Liver (tissue), 9 donors: ENCODE measurements around the gene ELF2. TPM values are rescaled to one million over a fixed set of nuclear protein-coding genes. Genes with fewer than 3 reads are reported as not detected.

Source experiments
- DNase-seq: peaks from one replicate; pipeline ENCODE4 v3.0.0-alpha.2; 2017; ENCODE audit warnings: low spot score
- H3K27ac ChIP-seq, 2 donors: one replicate each; pipeline ENCODE4 v1.7.0; 2013; ENCODE audit warnings: inconsistent platforms in 2 of 2, low read length in 2 of 2, control low read depth in 1 of 2, low read depth in 1 of 2, mild to moderate bottlenecking in 1 of 2
- H3K27me3 ChIP-seq, 4 donors: one replicate each; pipeline versions ENCODE4 v1.6.1 to v1.7.0; 2013; ENCODE audit warnings: low read length in 3 of 4, inconsistent platforms in 1 of 4, mild to moderate bottlenecking in 1 of 4, moderate library complexity in 1 of 4; ENCODE audit not compliant: control insufficient read depth in 4 of 4, insufficient read depth in 4 of 4
- H3K36me3 ChIP-seq, 4 donors: one replicate each; pipeline versions ENCODE4 v1.6.1 to v1.7.0; 2013; ENCODE audit warnings: low read length in 3 of 4, mild to moderate bottlenecking in 3 of 4, low read depth in 1 of 4, moderate library complexity in 1 of 4; ENCODE audit not compliant: control insufficient read depth in 4 of 4, insufficient read depth in 3 of 4
- H3K4me1 ChIP-seq, 4 donors: one replicate each; pipeline versions ENCODE4 v1.6.1 to v1.7.0; 2013; ENCODE audit warnings: low read length in 3 of 4, mild to moderate bottlenecking in 3 of 4, moderate library complexity in 1 of 4; ENCODE audit not compliant: control insufficient read depth in 4 of 4, insufficient read depth in 4 of 4
- H3K4me3 ChIP-seq, 3 donors: one replicate each; pipeline versions ENCODE4 v1.6.1 to v1.7.0; 2013; ENCODE audit warnings: low read length in 3 of 3, control low read depth in 1 of 3, low read depth in 1 of 3, mild to moderate bottlenecking in 1 of 3
- H3K9ac ChIP-seq, 2 donors: one replicate each; pipeline ENCODE4 v1.7.0; 2013; ENCODE audit warnings: low read length in 2 of 2, mild to moderate bottlenecking in 2 of 2, moderate library complexity in 2 of 2, control low read depth in 1 of 2, low read depth in 1 of 2
- H3K9me3 ChIP-seq, 4 donors: one replicate each; pipeline versions ENCODE4 v1.6.1 to v1.7.0; 2013; ENCODE audit warnings: low read length in 3 of 4; ENCODE audit not compliant: control insufficient read depth in 4 of 4
- FOXA1 ChIP-seq: IDR thresholded peaks from 2 replicates; pipeline ENCODE4 v1.6.1; 2016; ENCODE audit warnings: antibody characterized with exemption
- FOXA2 ChIP-seq: IDR thresholded peaks from 2 replicates; pipeline ENCODE4 v1.6.1; 2016; ENCODE audit warnings: antibody characterized with exemption
- HNF4A ChIP-seq, 2 donors: conservative IDR thresholded peaks; 2 replicates each; pipeline ENCODE4 v1.6.1; 2016; ENCODE audit warnings: antibody characterized with exemption in 2 of 2, mild to moderate bottlenecking in 2 of 2
- HNF4G ChIP-seq: IDR thresholded peaks from 2 replicates; pipeline ENCODE4 v1.6.1; 2016; ENCODE audit warnings: antibody characterized with exemption
- MAX ChIP-seq: IDR thresholded peaks from 2 replicates; pipeline ENCODE4 v1.6.1; 2016; ENCODE audit warnings: antibody characterized with exemption
- REST ChIP-seq: IDR thresholded peaks from 2 replicates; pipeline ENCODE4 v1.6.1; 2016; ENCODE audit warnings: antibody characterized with exemption, mild to moderate bottlenecking
- RXRA ChIP-seq, 2 donors: IDR thresholded peaks; 2 replicates each; pipeline ENCODE4 v1.6.1; 2017 to 2018; ENCODE audit warnings: antibody characterized with exemption in 2 of 2, mild to moderate bottlenecking in 1 of 2
- TAF1 ChIP-seq: conservative IDR thresholded peaks from 2 replicates; pipeline ENCODE4 v1.6.1; 2016; ENCODE audit warnings: antibody characterized with exemption, mild to moderate bottlenecking
- YY1 ChIP-seq: IDR thresholded peaks from 2 replicates; pipeline ENCODE4 v1.6.1; 2016; ENCODE audit warnings: antibody characterized with exemption, mild to moderate bottlenecking
- ZBTB33 ChIP-seq: IDR thresholded peaks from 2 replicates; pipeline ENCODE4 v1.6.1; 2016; ENCODE audit warnings: antibody characterized with exemption
- WGBS: extraction: QIAGEN DNeasy Blood & Tissue Kit; methylation state at CpG from one replicate; pipeline ENCODE4 v1.1.7; 2013; 5-methylcytosine and 5-hydroxymethylcytosine counted together
- polyA plus RNA-seq, 2 donors: library from polyadenylated mRNA; stranded (reverse) in 1 of 2; unstranded in 1 of 2; fragments of 200-250 nt in 1 of 2; fragments of >200 nt in 1 of 2; fragmentation: Nextera tagmentation in 1 of 2; extraction: Ambion mirVana in 1 of 2; gene quantifications; one replicate each; pipeline versions ENCODE4 v1.2.1 to v1.2.3, GENCODE V29; 2013 to 2015
- total RNA-seq, 2 donors: library from RNA; depleted of rRNA; stranded (reverse); fragments of >200 nt; gene quantifications; one replicate each; pipeline ENCODE4 v1.2.3, GENCODE V29; 2014
- donor health status: healthy.
- donor health status: healthy.
- donor health status: healthy.
- donor health status: healthy.
- donor health status: healthy.

The ELF2 gene
- total and polyA plus RNA-seq, 4 donors, result 8.1 to 35.3 (median 24.1) TPM

- under 1% methylated on average over 89 of the region's 89 CpGs for WGBS
Observed at GRCh38 chr4:139176302-139177048, 543 bp downstream of the ELF2 start.

GRCh38 chr4:139175646-139176301 is 1.2 kb downstream of the ELF2 start:
- Histone ChIP-seq H3K4me3 (peak overlapping the region; percentile 68 to 95 (median 80)), H3K9ac (peak overlapping the region; percentile 22 to 91), H3K27me3 (no peaks in the 10 kb centered on the region), H3K9me3 (no peaks in the 10 kb centered on the region), H3K4me1 (peaks cover 7 to 18% (median 11%) of the 10 kb centered on the region in 4 donors), H3K36me3 (no peaks in the 10 kb centered on the region), H3K27ac (peak overlapping the region; percentile 100)
- WGBS, result 4% methylated on average over 26 of the region's 26 CpGs
- DNase-seq, result no peak
- TF ChIP-seq RXRA (IDR thresholded peaks at IDR 0.05), result no peak
- no peak for TF ChIP-seq TAF1
- TF ChIP-seq REST, result no peak
- TF ChIP-seq FOXA1, result no peak
- TF ChIP-seq FOXA2, result no peak
- no peak for TF ChIP-seq ZBTB33
- no peak for TF ChIP-seq HNF4A (conservative IDR thresholded peaks at IDR 0.05)
- TF ChIP-seq HNF4G, result no peak
- TF ChIP-seq MAX, result no peak

More at GRCh38 chr4:139176302-139177048, 543 bp downstream of the ELF2 start:
- Histone ChIP-seq H3K9me3 (no peaks in the 10 kb centered on the region), H3K27ac (peak overlapping the region; percentile 100), H3K4me1 (peaks cover 3 to 18% (median 11%) of the 10 kb centered on the region in 4 donors), H3K36me3 (no peaks in the 10 kb centered on the region), H3K4me3 (peak overlapping the region; percentile 68 to 95 (median 80)), H3K9ac (peak overlapping the region; percentile 47 to 91), H3K27me3 (no peaks in the 10 kb centered on the region)
- peak; percentile 66 for TF ChIP-seq YY1
- TF ChIP-seq FOXA1, result no peak
- peak; percentile 42 for TF ChIP-seq REST
- peak; percentile 83 for DNase-seq
